Measurements from ENCODE around the gene MNT.

MNT gene

DNA sequence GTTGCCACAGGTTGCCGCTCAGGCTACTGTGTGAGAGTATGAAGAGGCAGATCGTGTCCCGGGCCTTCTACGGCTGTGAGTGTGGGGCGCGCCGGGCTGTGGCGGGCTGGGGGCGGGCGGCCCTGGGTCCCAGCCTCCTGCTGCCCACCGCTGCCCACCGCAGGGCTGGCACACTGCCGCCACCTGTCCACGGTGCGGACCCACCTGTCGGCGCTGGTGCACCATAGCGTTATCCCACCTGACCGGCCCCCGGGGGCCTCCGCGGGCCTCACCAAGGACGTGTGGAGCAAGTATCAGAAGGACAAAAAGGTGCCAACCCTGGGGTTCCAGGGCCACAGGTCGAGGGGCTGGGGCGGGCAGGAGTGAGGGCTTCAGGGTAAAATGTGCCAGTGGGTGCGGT, 28.7 kb downstream of the MNT start:
- Histone ChIP-seq H3K27ac (ENCODE audit: insufficient read depth, low read depth, low read length, poor library complexity, severe bottlenecking) (no peak overlapping the region), H3K36me3 (ENCODE audit: control insufficient read depth, insufficient read depth, low read length) (peaks cover 16% of the 10 kb centered on the region), H3K4me3 (ENCODE audit: insufficient read depth, low read depth, low read length) (no peak overlapping the region), H3K4me1 (ENCODE audit: control insufficient read depth, insufficient read depth, low read length) (no peaks in the 10 kb centered on the region), H3K27me3 (ENCODE audit: control insufficient read depth, insufficient read depth, low read length, poor library complexity, severe bottlenecking) (no peaks in the 10 kb centered on the region), H3K9me3 (ENCODE audit: control insufficient read depth, low read length) (no peaks in the 10 kb centered on the region)
- 96 to 97% methylated on average over 26 of the region's 26 CpGs for WGBS, 2 experiments

DNA sequence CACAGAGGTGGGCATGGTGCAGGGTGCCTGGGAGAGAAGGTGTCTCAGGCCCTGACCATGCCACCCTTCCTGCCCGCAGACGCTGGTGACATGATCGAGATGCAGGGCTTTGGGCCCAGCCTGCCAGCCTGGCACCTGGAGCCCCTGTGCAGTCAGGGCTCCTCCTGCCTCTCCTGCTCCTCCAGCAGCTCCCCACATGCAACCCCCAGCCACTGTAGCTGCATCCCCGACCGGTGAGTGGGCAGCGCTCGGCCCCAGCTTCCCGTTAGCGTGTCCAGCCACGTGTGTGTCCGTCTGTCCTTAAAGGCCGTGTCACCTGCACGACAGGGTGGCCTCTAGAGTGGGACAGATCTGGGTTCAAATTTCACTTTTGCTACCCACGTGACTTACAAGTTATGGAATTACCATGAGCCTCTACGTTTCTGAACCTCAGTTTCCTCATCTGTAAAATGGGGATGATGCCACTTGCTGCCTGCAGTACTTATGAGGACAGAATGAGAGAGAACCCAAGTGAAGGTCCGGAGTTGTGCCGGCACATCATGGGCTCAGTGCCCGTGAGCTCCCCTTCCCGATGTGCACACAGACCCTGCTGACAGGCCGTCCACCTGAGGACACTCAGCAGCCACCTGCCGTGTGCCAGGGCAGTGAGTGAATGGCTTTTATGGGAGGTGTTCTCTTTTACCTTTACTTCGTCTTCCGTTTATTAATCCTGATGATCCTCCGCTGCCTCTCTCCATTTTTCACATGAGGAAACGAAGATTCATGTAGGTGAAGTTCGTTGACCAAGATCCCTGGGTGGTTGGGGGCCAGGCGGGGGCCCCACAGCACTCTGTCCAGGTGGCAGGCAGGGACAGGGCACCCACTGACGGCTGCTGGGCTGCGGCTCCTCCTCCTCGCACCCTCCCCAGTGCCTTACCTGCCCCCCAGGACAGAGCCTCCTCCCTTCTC, 29.4 kb downstream of the MNT start:
- no peaks in the 10 kb centered on the region for H3K9me3 ChIP-seq (ENCODE audit: control insufficient read depth, low read length)
- no peak overlapping the region for H3K27ac ChIP-seq (ENCODE audit: insufficient read depth, low read depth, low read length, poor library complexity, severe bottlenecking)
- peaks cover 10% of the 10 kb centered on the region for H3K36me3 ChIP-seq (ENCODE audit: control insufficient read depth, insufficient read depth, low read length)
- H3K27me3 ChIP-seq (ENCODE audit: control insufficient read depth, insufficient read depth, low read length, poor library complexity, severe bottlenecking), result no peaks in the 10 kb centered on the region
- 95% methylated on average over 30 of the region's 30 CpGs for WGBS, 2 experiments
- H3K4me1 ChIP-seq (ENCODE audit: control insufficient read depth, insufficient read depth, low read length), result no peaks in the 10 kb centered on the region
- no peak overlapping the region for H3K4me3 ChIP-seq (ENCODE audit: insufficient read depth, low read depth, low read length)

DNA sequence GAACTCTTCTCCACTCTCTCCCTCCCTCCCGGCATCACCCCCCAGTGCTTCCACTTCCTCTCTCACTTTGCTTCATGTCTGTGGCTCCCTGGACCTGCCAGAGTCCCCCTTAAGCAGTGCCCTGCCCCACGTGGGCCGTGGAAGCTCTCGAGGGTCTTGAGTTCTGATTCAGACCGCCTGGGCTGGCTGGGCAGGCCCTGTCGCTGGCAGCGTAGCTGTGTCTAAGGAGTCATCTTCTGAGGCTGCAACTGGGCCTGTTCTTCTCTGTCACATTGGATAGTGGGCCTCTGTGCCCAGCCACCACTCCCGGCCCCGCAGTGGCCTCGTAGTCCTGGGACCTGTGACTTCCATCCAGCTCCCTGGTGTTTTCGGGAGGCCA, 30.7 kb downstream of the MNT start:
- no peak overlapping the region for H3K4me3 ChIP-seq (ENCODE audit: insufficient read depth, low read depth, low read length)
- peaks cover 5% of the 10 kb centered on the region for H3K36me3 ChIP-seq (ENCODE audit: control insufficient read depth, insufficient read depth, low read length)
- no peak overlapping the region for H3K27ac ChIP-seq (ENCODE audit: insufficient read depth, low read depth, low read length, poor library complexity, severe bottlenecking)
- WGBS, 2 experiments, result 89 to 91% methylated on average over 11 of the region's 11 CpGs
- no peaks in the 10 kb centered on the region for H3K4me1 ChIP-seq (ENCODE audit: control insufficient read depth, insufficient read depth, low read length)
- H3K9me3 ChIP-seq (ENCODE audit: control insufficient read depth, low read length), result no peaks in the 10 kb centered on the region
- no peaks in the 10 kb centered on the region for H3K27me3 ChIP-seq (ENCODE audit: control insufficient read depth, insufficient read depth, low read length, poor library complexity, severe bottlenecking)

DNA sequence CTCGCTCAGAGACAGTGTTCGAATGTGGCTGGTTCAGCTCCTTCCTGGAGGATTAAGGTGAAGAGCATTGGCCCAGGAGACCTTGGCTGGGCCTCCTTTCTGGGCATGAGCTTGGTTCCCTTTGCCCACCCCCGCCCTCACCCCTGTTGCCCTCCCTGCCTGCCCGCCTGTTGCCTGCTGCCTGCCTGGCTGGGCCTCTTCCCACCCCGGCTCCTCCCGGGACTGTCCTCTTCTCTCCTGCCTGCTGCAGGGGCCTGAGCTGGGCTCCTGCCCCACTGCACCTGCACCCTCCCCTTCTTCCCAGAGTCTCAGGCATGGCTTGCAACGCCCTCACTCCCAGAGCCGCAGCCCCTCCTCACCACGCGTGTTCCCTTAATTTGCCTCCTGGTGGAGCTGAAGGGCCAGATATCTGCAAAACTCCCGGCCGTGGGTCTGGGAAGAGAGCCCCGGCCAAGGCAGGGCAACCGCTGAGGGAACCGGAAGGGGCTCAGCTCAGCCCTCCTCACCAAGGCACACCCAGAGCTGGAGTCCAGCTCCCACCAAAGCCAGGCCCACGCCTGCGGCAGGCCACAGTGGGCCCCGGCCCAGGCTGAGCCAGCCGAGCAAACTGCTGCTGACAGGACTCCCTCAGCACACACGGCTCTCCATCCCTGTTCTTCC, 31.2 kb downstream of the MNT start:
- no peaks in the 10 kb centered on the region for H3K4me1 ChIP-seq (ENCODE audit: control insufficient read depth, insufficient read depth, low read length)
- no peak overlapping the region for H3K27ac ChIP-seq (ENCODE audit: insufficient read depth, low read depth, low read length, poor library complexity, severe bottlenecking)
- H3K27me3 ChIP-seq (ENCODE audit: control insufficient read depth, insufficient read depth, low read length, poor library complexity, severe bottlenecking), result no peaks in the 10 kb centered on the region
- H3K4me3 ChIP-seq (ENCODE audit: insufficient read depth, low read depth, low read length), result no peak overlapping the region
- H3K9me3 ChIP-seq (ENCODE audit: control insufficient read depth, low read length), result no peaks in the 10 kb centered on the region
- peaks cover 5% of the 10 kb centered on the region for H3K36me3 ChIP-seq (ENCODE audit: control insufficient read depth, insufficient read depth, low read length)
- 69% methylated on average over 20 of the region's 20 CpGs for WGBS, 2 experiments

DNA sequence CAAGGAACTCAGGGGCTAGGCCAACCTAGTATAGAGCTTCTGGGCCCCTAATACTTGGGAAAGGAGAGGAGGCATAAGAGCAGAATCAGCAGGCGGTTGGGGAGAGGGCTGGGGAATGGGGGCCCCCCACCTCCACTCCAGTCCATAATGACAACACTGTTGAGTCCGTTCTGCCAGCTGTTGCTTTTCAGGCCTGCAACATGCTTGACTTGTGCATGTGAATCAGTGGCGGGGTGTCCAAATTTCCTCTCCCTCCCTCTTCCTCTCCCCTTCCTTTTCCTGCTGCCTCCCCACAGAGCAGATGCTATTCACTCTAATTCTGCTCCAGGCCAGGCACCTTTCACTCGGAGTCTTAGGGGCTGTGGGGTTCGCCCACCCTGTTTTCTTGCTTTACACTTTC, 31.8 kb downstream of the MNT start:
- WGBS, 2 experiments, result 86 to 91% methylated on average over 5 of the region's 5 CpGs
- Histone ChIP-seq H3K27me3 (ENCODE audit: control insufficient read depth, insufficient read depth, low read length, poor library complexity, severe bottlenecking) (no peaks in the 10 kb centered on the region), H3K4me3 (ENCODE audit: insufficient read depth, low read depth, low read length) (no peak overlapping the region), H3K27ac (ENCODE audit: insufficient read depth, low read depth, low read length, poor library complexity, severe bottlenecking) (no peak overlapping the region), H3K9me3 (ENCODE audit: control insufficient read depth, low read length) (no peaks in the 10 kb centered on the region), H3K36me3 (ENCODE audit: control insufficient read depth, insufficient read depth, low read length) (peaks cover 5% of the 10 kb centered on the region), H3K4me1 (ENCODE audit: control insufficient read depth, insufficient read depth, low read length) (no peaks in the 10 kb centered on the region)

DNA sequence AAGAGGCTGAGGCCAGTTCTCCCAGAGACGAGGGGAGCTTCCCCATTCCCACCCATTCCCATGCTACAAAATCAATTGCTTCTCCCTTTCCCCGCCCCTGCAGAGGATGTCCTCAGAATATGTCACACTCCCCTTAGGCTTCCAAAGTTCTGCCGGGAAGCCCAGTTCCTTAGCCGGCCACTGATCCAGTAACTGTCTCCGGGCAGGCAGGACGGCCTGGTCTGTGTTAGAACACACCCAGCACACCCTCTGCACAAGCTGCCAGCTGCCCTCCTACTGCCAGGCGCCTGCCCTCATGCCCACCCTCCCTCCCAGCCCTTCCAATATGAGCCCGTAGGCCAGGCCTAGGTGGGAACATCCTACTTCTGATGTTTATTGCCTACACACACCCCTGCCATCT, 32.5 kb downstream of the MNT start:
- 91 to 94% methylated on average over 8 of the region's 8 CpGs for WGBS, 2 experiments
- no peak overlapping the region for H3K27ac ChIP-seq (ENCODE audit: insufficient read depth, low read depth, low read length, poor library complexity, severe bottlenecking)
- H3K4me3 ChIP-seq (ENCODE audit: insufficient read depth, low read depth, low read length), result no peak overlapping the region
- no peaks in the 10 kb centered on the region for H3K4me1 ChIP-seq (ENCODE audit: control insufficient read depth, insufficient read depth, low read length)
- H3K36me3 ChIP-seq (ENCODE audit: control insufficient read depth, insufficient read depth, low read length), result peaks cover 5% of the 10 kb centered on the region
- H3K9me3 ChIP-seq (ENCODE audit: control insufficient read depth, low read length), result no peaks in the 10 kb centered on the region
- H3K27me3 ChIP-seq (ENCODE audit: control insufficient read depth, insufficient read depth, low read length, poor library complexity, severe bottlenecking), result no peaks in the 10 kb centered on the region

DNA sequence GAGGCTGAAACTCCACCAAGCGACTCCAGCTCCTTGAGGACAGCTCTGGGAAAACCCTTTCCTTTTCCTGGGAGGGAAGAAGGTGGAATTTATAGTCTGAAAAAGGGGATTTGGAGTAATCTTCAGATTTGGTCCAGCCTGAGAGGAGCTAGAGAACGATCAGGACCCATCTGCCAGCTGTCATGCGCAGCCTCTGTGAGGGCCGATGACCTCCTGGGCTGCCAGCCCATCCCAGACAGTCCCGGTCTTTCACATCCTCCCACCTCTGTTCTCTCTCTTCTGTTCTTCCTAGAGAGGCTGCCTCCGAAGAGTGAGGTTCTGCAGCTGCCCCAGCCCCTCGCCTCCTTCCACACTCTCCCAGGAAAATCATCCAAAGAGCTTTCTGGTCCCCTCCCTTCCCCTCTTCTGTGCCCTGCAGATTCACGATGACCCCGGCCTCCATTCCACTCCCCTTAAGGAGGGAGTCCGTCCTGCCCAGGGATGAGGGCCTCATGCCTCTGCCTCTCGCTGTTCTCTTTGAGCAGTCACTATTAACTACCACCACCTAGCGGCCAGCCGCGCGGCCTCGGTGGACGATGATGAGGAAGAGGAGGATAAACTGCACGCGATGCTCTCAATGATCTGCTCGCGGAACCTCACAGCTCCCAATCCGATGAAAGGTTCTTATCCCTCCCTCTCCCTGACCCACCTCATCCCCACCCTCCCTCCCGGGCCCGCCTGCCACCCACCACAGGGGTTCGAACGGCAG, 33.9 kb downstream of the MNT start:
- 81% methylated on average over 26 of the region's 26 CpGs for WGBS, 2 experiments

DNA sequence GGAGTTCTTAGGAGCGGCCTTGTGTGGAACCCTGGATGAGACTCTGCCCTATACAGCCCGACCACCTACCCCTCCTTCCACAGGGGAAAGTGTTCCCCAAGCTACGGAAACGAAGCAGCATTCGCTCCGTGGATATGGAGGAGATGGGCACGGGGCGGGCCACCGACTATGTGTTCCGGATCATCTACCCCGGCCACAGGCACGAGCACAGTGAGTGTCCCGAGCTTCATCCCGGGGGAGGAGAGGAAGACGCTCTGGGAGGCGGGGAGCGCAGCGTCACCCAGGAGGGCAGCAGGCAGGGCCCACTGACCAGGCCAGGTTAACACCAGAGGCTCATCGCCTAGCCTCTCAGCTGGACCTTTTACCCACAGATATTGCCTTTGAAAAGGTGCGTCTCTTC, 35.7 kb downstream of the MNT start:
- Histone ChIP-seq H3K4me3 (ENCODE audit: insufficient read depth, low read depth, low read length) (no peak overlapping the region), H3K27ac (ENCODE audit: insufficient read depth, low read depth, low read length, poor library complexity, severe bottlenecking) (no peak overlapping the region), H3K4me1 (ENCODE audit: control insufficient read depth, insufficient read depth, low read length) (no peaks in the 10 kb centered on the region), H3K36me3 (ENCODE audit: control insufficient read depth, insufficient read depth, low read length) (peaks cover 9% of the 10 kb centered on the region), H3K9me3 (ENCODE audit: control insufficient read depth, low read length) (no peaks in the 10 kb centered on the region), H3K27me3 (ENCODE audit: control insufficient read depth, insufficient read depth, low read length, poor library complexity, severe bottlenecking) (no peaks in the 10 kb centered on the region)
- WGBS, 2 experiments, result 95% methylated on average over 20 of the region's 20 CpGs

More for the DNA sequence above, 33.9 kb downstream of the MNT start:
- Histone ChIP-seq H3K27me3 (ENCODE audit: control insufficient read depth, insufficient read depth, low read length, poor library complexity, severe bottlenecking) (no peaks in the 10 kb centered on the region), H3K27ac (ENCODE audit: insufficient read depth, low read depth, low read length, poor library complexity, severe bottlenecking) (no peak overlapping the region), H3K4me3 (ENCODE audit: insufficient read depth, low read depth, low read length) (no peak overlapping the region), H3K4me1 (ENCODE audit: control insufficient read depth, insufficient read depth, low read length) (no peaks in the 10 kb centered on the region), H3K9me3 (ENCODE audit: control insufficient read depth, low read length) (no peaks in the 10 kb centered on the region), H3K36me3 (ENCODE audit: control insufficient read depth, insufficient read depth, low read length) (peaks cover 9% of the 10 kb centered on the region)

DNA sequence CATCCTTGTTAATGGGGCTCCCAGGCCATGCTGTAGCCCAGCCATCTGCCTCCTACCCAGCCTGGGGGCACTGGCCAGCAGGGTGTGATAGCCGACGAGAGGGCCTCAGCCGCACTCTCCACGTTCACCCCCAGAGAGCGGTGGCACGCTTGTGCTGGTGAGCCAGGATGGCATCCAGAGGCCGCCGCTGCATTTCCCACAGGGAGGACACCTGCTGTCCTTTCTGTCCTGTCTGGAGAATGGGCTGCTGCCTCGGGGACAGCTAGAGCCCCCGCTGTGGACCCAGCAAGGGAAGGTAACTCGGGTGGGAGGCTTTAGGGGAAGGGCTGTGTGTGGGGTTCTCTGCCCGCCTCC, 36.1 kb downstream of the MNT start:
- Histone ChIP-seq H3K27me3 (ENCODE audit: control insufficient read depth, insufficient read depth, low read length, poor library complexity, severe bottlenecking) (no peaks in the 10 kb centered on the region), H3K9me3 (ENCODE audit: control insufficient read depth, low read length) (no peaks in the 10 kb centered on the region), H3K4me3 (ENCODE audit: insufficient read depth, low read depth, low read length) (no peak overlapping the region), H3K4me1 (ENCODE audit: control insufficient read depth, insufficient read depth, low read length) (no peaks in the 10 kb centered on the region), H3K36me3 (ENCODE audit: control insufficient read depth, insufficient read depth, low read length) (peaks cover 9% of the 10 kb centered on the region), H3K27ac (ENCODE audit: insufficient read depth, low read depth, low read length, poor library complexity, severe bottlenecking) (no peak overlapping the region)
- 85 to 87% methylated on average over 12 of the region's 12 CpGs for WGBS, 2 experiments

Data from ectodermal cell (in vitro differentiated cells).